Prostate gland (tissue), 2 donors: ENCODE data around the gene CDCA7.

Source experiments
- POLR2A ChIP-seq: fragments of 450-650 bp; IDR thresholded peaks from one replicate; pipeline ENCODE4 v1.6.1; 2016; ENCODE audit warnings: antibody characterized with exemption, mild to moderate bottlenecking
- POLR2AphosphoS5 ChIP-seq: sonication (generic); formaldehyde crosslinking; IDR thresholded peaks from one replicate; pipeline ENCODE4 v1.6.1; 2017; ENCODE audit warnings: antibody characterized with exemption
- TF ChIP-seq, protein P1 (sequence below), 4 experiments: fragments of 200-600 bp in 2 of 4; fragments of 450-650 bp in 2 of 4; sonication (generic) in 2 of 4; IDR thresholded peaks; 1 replicate in 3 of 4; 2 replicates in 1 of 4; pipeline ENCODE4 v1.5.1; 2016 to 2019; ENCODE audit warnings: antibody characterized with exemption in 4 of 4, mild to moderate bottlenecking in 2 of 4, moderate library complexity in 2 of 4

DNA sequence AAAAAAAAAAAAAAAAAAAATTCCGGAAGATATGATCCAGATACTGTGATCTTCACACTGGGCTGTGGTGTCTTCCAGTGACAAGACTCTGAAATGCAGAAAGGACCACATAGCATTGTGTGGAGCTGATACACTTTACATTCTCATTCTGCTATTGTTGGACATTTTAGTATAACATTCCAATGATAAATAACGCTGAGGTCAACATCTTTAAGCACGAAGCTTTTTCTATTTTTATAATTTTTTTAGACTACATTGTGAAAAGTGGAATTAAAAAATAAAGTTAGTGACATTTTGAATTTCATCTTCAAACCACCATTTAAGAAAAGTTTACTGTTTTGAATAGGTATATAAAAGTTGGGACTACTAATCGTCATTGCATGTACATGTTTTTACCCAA is 62.7 kb downstream of the CDCA7 start:
- TF ChIP-seq, protein P1, sequence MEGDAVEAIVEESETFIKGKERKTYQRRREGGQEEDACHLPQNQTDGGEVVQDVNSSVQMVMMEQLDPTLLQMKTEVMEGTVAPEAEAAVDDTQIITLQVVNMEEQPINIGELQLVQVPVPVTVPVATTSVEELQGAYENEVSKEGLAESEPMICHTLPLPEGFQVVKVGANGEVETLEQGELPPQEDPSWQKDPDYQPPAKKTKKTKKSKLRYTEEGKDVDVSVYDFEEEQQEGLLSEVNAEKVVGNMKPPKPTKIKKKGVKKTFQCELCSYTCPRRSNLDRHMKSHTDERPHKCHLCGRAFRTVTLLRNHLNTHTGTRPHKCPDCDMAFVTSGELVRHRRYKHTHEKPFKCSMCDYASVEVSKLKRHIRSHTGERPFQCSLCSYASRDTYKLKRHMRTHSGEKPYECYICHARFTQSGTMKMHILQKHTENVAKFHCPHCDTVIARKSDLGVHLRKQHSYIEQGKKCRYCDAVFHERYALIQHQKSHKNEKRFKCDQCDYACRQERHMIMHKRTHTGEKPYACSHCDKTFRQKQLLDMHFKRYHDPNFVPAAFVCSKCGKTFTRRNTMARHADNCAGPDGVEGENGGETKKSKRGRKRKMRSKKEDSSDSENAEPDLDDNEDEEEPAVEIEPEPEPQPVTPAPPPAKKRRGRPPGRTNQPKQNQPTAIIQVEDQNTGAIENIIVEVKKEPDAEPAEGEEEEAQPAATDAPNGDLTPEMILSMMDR (IDR thresholded peaks at IDR 0.05): no peak
- no peak for TF ChIP-seq POLR2AphosphoS5
- no peak for TF ChIP-seq POLR2A
